Effector CD8-positive, alpha-beta T cell (primary cell): ENCODE data around the gene DGKG.

Experiments
- DNase-seq: peaks from one replicate; lab custom pipeline; 2025; lab: John Stamatoyannopoulos, UW

DGKG gene

GRCh38 chr3:186367631-186368030 lies 5.6 kb upstream of the DGKG start:
- no peak for DNase-seq

GRCh38 chr3:186366206-186366605 lies 4.2 kb upstream of the DGKG start:
- DNase-seq: no peak

- no peak for DNase-seq
Observed at GRCh38 chr3:186365202-186365974, 3.4 kb upstream of the DGKG start.

GRCh38 chr3:186362988-186363387 lies 954 bp upstream of the DGKG start:
- no peak for DNase-seq

GRCh38 chr3:186362537-186362842 lies 456 bp upstream of the DGKG start:
- DNase-seq: no peak

- DNase-seq: no peak
Observed at GRCh38 chr3:186361246-186361761, 730 bp downstream of the DGKG start.

- DNase-seq: no peak
Observed at GRCh38 chr3:186360779-186361178, 1.3 kb downstream of the DGKG start.

- no peak for DNase-seq
Observed at GRCh38 chr3:186359078-186359477, 3.0 kb downstream of the DGKG start.

GRCh38 chr3:186356152-186356551 lies 5.9 kb downstream of the DGKG start:
- DNase-seq: no peak

GRCh38 chr3:186354100-186354499 lies 7.9 kb downstream of the DGKG start:
- no peak for DNase-seq

- DNase-seq: no peak
Observed at GRCh38 chr3:186352369-186352768, 9.7 kb downstream of the DGKG start.

GRCh38 chr3:186342197-186342596 lies 19.8 kb downstream of the DGKG start:
- DNase-seq: no peak

GRCh38 chr3:186340204-186340603 lies 21.8 kb downstream of the DGKG start:
- DNase-seq: no peak

GRCh38 chr3:186339180-186339918 lies 22.7 kb downstream of the DGKG start:
- DNase-seq: no peak

- no peak for DNase-seq
Observed at GRCh38 chr3:186333256-186333655, 28.8 kb downstream of the DGKG start.

- no peak for DNase-seq
Observed at GRCh38 chr3:186330772-186331460, 31.1 kb downstream of the DGKG start.

- no peak for DNase-seq
Observed at GRCh38 chr3:186329589-186329988, 32.4 kb downstream of the DGKG start.

GRCh38 chr3:186327912-186328487 lies 34.0 kb downstream of the DGKG start:
- DNase-seq: no peak

- no peak for DNase-seq
Observed at GRCh38 chr3:186322761-186323160, 39.3 kb downstream of the DGKG start.

- DNase-seq: no peak
Observed at GRCh38 chr3:186321746-186322145, 40.3 kb downstream of the DGKG start.

- no peak for DNase-seq
Observed at GRCh38 chr3:186320862-186321568, 41.0 kb downstream of the DGKG start.

- no peak for DNase-seq
Observed at GRCh38 chr3:186319945-186320344, 42.1 kb downstream of the DGKG start.
